Stomach (tissue), 19 donors: ENCODE results near the gene SMAGP. TPM values are rescaled to one million over a fixed set of nuclear protein-coding genes. Genes with fewer than 3 reads are reported as not detected.
"Not testable (repeated sequence)": the region's sequence is repeated elsewhere in the genome, so short reads cannot be mapped to it uniquely, and the experiment has no call there.

Source experiments
- DNase-seq, 2 donors: peaks; one replicate each; pipeline versions ENCODE4 v3.0.0 to v3.0.0-alpha.2; 2013 to 2019
- H3K27ac ChIP-seq, 5 donors: fragments of 200-600 bp in 4 of 5; sonication (generic) in 4 of 5; one replicate each; pipeline ENCODE4 v1.5.1; 2013 to 2019; ENCODE audit warnings: mild to moderate bottlenecking in 1 of 5, moderate library complexity in 1 of 5
- H3K27me3 ChIP-seq, 3 donors: fragments of 200-600 bp; sonication (generic); one replicate each; pipeline ENCODE4 v1.5.1; 2017 to 2019; ENCODE audit warnings: mixed run types in 1 of 3
- H3K36me3 ChIP-seq, 4 donors: fragments of 200-600 bp; sonication (generic); 1 replicate in 3 of 4; 2 replicates in 1 of 4; pipeline ENCODE4 v1.5.1; 2016 to 2019
- H3K4me1 ChIP-seq, 4 donors: fragments of 200-600 bp; sonication (generic); one replicate each; pipeline ENCODE4 v1.5.1; 2016 to 2019
- H3K4me3 ChIP-seq, 4 donors: fragments of 200-600 bp; sonication (generic) in 3 of 4; one replicate each; pipeline ENCODE4 v1.5.1; 2016 to 2019; ENCODE audit warnings: mild to moderate bottlenecking in 1 of 4
- H3K9me3 ChIP-seq, 4 donors: fragments of 200-600 bp; sonication (generic); one replicate each; pipeline ENCODE4 v1.5.1; 2016 to 2019
- CTCF ChIP-seq, 7 experiments: fragments of 450-650 bp in 4 of 7; fragments of 200-600 bp in 3 of 7; sonication (generic) in 3 of 7; IDR thresholded peaks; one replicate each; pipeline ENCODE4 v1.5.1; 2016 to 2019; ENCODE audit warnings: antibody characterized with exemption in 7 of 7, control low read depth in 2 of 7, mild to moderate bottlenecking in 1 of 7
- EP300 ChIP-seq: sonication (generic); formaldehyde crosslinking; IDR thresholded peaks from one replicate; pipeline ENCODE4 v1.6.1; 2017; ENCODE audit warnings: antibody characterized with exemption
- POLR2A ChIP-seq, 4 donors: fragments of 450-650 bp; IDR thresholded peaks; one replicate each; pipeline ENCODE4 v1.6.1; 2016; ENCODE audit warnings: antibody characterized with exemption in 4 of 4, control low read depth in 2 of 4, mild to moderate bottlenecking in 1 of 4, moderate library complexity in 1 of 4
- POLR2AphosphoS5 ChIP-seq, 3 donors: sonication (generic); formaldehyde crosslinking; IDR thresholded peaks; one replicate each; pipeline ENCODE4 v1.6.1; 2016; ENCODE audit warnings: antibody characterized with exemption in 3 of 3
- WGBS, 5 donors: extraction: QIAGEN DNeasy Blood & Tissue Kit in 3 of 5; methylation state at CpG; one replicate each; pipeline versions ENCODE4 v1.1.5 to v1.1.7; 2013 to 2018; 5-methylcytosine and 5-hydroxymethylcytosine counted together
- intact Hi-C: fragments of 100-400 bp; cut with DNase I; formaldehyde crosslinking; loops from one replicate; pipeline ENCODE4 v1.15.1; 2023; ENCODE audit warnings: low total_unique reads
- long read RNA-seq, 10 donors: transcript quantifications; one replicate each; lab custom pipeline, GENCODE V29; 2026
- polyA plus RNA-seq, 3 donors: library from polyadenylated mRNA; stranded (reverse); fragments of 200-250 nt; gene quantifications; one replicate each; pipeline ENCODE4 v1.2.3, GENCODE V29; 2013
- total RNA-seq, 5 donors: library from RNA; depleted of rRNA; stranded (reverse); fragments of >200 nt; gene quantifications; one replicate each; pipeline versions ENCODE4 v1.1.0 to v1.2.3, GENCODE V29; 2014 to 2016
- donor health status: healthy with polysubstance abuse.
- donor health status: Bipolar disorder and iron deficiency.
- donor health status: healthy.

SMAGP gene
- total RNA-seq (10 to 100 TPM in 4 of 5 donors, 1 to 10 TPM in 1; 2.3 to 74.9 (median 26.8) TPM), polyA plus RNA-seq (10 to 100 TPM; 22.7 to 30.3 (median 28.4) TPM)
- long read RNA-seq, donor 1, transcript SMAGP-203 (4 exons, 2,350 nt), result major isoform, 5 of 16 reads
- long read RNA-seq, donor 1, partial matches to known transcripts, result 0 of 16 reads
- long read RNA-seq, donor 1, other reads (novel, unspliced or antisense), result 6 of 16 reads
- long read RNA-seq, donor 2, transcript SMAGP-205 (3 exons, 1,518 nt), result major isoform, 7 of 15 reads
- long read RNA-seq, donor 2, transcript SMAGP-203 (4 exons, 2,350 nt), result minor isoform, 5 of 15 reads
- long read RNA-seq, donor 2, partial matches to known transcripts, result 0 of 15 reads
- long read RNA-seq, donor 2, other reads (novel, unspliced or antisense), result 0 of 15 reads
- long read RNA-seq, donor 3, transcript SMAGP-202 (4 exons, 1,062 nt), result minor isoform, 5 of 15 reads
- long read RNA-seq, donor 3, transcript SMAGP-205 (3 exons, 1,518 nt), result major isoform, 7 of 15 reads
- long read RNA-seq, donor 3, partial matches to known transcripts, result 0 of 15 reads
- long read RNA-seq, donor 3, other reads (novel, unspliced or antisense), result 0 of 15 reads
- long read RNA-seq, donor 4, partial matches to known transcripts, result 0 of 5 reads
- long read RNA-seq, donor 4, other reads (novel, unspliced or antisense), result 0 of 5 reads
- long read RNA-seq, donor 5, transcript SMAGP-203 (4 exons, 2,350 nt), result major isoform, 6 of 15 reads
- long read RNA-seq, donor 5, transcript SMAGP-205 (3 exons, 1,518 nt), result minor isoform, 5 of 15 reads
- long read RNA-seq, donor 5, partial matches to known transcripts, result 0 of 15 reads
- long read RNA-seq, donor 5, other reads (novel, unspliced or antisense), result 0 of 15 reads
- long read RNA-seq, donor 6, transcript SMAGP-202 (4 exons, 1,062 nt), result minor isoform, 8 of 37 reads
- long read RNA-seq, donor 6, transcript SMAGP-205 (3 exons, 1,518 nt), result major isoform, 11 of 37 reads
- long read RNA-seq, donor 6, transcript SMAGP-203 (4 exons, 2,350 nt), result minor isoform, 9 of 37 reads
- long read RNA-seq, donor 6, partial matches to known transcripts, result 0 of 37 reads
- long read RNA-seq, donor 6, other reads (novel, unspliced or antisense), result 7 of 37 reads
- long read RNA-seq, donor 7, transcript SMAGP-202 (4 exons, 1,062 nt), result minor isoform, 6 of 31 reads
- long read RNA-seq, donor 7, transcript SMAGP-205 (3 exons, 1,518 nt), result minor isoform, 8 of 31 reads
- long read RNA-seq, donor 7, transcript SMAGP-203 (4 exons, 2,350 nt), result major isoform, 14 of 31 reads
- long read RNA-seq, donor 7, partial matches to known transcripts, result 0 of 31 reads
- long read RNA-seq, donor 7, other reads (novel, unspliced or antisense), result 0 of 31 reads
- long read RNA-seq, donor 8, transcript SMAGP-203 (4 exons, 2,350 nt), result major isoform, 6 of 14 reads
- long read RNA-seq, donor 8, transcript SMAGP-205 (3 exons, 1,518 nt), result major isoform, 6 of 14 reads
- long read RNA-seq, donor 8, partial matches to known transcripts, result 0 of 14 reads
- long read RNA-seq, donor 8, other reads (novel, unspliced or antisense), result 0 of 14 reads
- long read RNA-seq, donor 9, transcript SMAGP-205 (3 exons, 1,518 nt), result major isoform, 5 of 10 reads
- long read RNA-seq, donor 9, partial matches to known transcripts, result 0 of 10 reads
- long read RNA-seq, donor 9, other reads (novel, unspliced or antisense), result 0 of 10 reads
- long read RNA-seq, donor 10, partial matches to known transcripts, result 0 of 9 reads
- long read RNA-seq, donor 10, other reads (novel, unspliced or antisense), result 0 of 9 reads

DNA sequence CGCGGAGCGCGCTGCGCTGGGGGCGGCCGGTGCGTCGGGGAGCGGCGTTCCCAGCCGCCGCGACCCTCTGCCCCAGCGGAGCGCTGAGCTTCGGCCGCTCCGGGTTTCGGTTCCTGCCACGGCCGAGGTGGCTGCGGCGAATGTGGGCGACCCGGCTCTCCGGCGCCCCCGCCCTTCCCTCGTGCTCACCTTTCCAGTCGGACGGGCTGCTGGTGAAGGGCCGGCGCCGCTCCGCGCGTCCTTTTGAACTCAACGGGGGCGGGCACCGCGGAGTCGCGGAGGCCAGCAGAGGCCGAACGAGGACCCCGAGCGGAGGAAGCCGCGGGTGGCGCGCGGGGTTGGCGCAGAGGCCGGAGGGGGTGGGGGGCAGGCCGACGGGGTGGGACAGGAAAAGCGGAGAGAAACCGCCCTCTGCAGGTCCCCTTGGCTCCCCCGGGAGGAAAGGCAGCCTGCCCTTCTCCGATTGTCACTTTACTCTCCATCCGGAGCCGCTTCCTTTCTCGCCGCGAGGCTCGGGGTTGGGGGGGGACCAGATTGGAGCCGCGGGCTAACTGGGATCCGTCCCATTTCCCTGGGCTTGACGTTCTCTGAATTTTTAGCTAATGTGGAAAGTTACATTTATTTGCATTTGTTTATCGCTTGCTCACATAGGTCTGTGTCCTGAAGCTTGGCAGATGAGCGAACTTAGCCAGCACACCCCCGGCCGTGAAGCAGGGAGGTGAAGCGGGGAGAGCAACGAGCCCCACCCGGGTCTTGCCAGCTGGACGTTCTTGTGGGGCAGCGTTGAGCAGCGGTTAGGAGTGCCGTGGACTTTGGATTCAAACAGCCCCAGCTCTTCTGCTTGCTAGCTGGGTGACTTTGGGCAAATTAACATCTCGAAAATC is at the start of gene SMAGP:
Gene SMAGP (minus strand): TSS at position 349 of the 884 bp plus-strand sequence. CDS start 1,137 bp downstream, outside the sequence.
- intact Hi-C loops, result no loop called here
- Histone ChIP-seq H3K4me3 (peak within 1 kb of the TSS; percentile 70 to 82 (median 78)), H3K36me3 (no peaks in the 10 kb centered on the region), H3K27me3 (peaks cover 0 to 5% (median 0%) of the 10 kb centered on the region in 3 donors), H3K27ac (peak within 1 kb of the TSS; percentile 87 to 94 (median 89)), H3K9me3 (no peaks in the 10 kb centered on the region), H3K4me1 (peaks cover 7 to 45% (median 21%) of the 10 kb centered on the region in 4 donors)
- TF ChIP-seq POLR2A (IDR thresholded peaks at IDR 0.05) (peak in 1 of 4 donors; percentile 10), EP300 (no peak), POLR2AphosphoS5 (IDR thresholded peaks at IDR 0.05) (peak in 2 of 3 donors; percentile 75 to 83)
- DNase-seq, result peak; percentile 88 to 93
- WGBS, 5 donors, result 0 to 1% (median 0%) methylated on average over 26 to 83 of the region's 83 CpGs

- 48 to 68% (median 55%) methylated on average over 3 of the region's 3 CpGs for WGBS, 5 donors
- peaks cover 0 to 38% (median 12%) of the 10 kb centered on the region in 4 donors for H3K4me1 ChIP-seq
- no peaks in the 10 kb centered on the region for H3K36me3 ChIP-seq
- peak overlapping the region in 3 of 5 donors; percentile 4 to 57 (median 33) for H3K27ac ChIP-seq
- H3K27me3 ChIP-seq, result no peaks in the 10 kb centered on the region
- peak in 1 of 2 donors; percentile 54 for DNase-seq
- H3K4me3 ChIP-seq, result no peak overlapping the region
- TF ChIP-seq EP300 (no peak), POLR2A (IDR thresholded peaks at IDR 0.05) (no peak)
- no peaks in the 10 kb centered on the region for H3K9me3 ChIP-seq
- intact Hi-C loops, result no loop called here
Observed at GRCh38 chr12:51318846-51319599, 48.8 kb upstream of the SMAGP start.

GRCh38 chr12:51318057-51318806 is 48.0 kb upstream of the SMAGP start:
- H3K27me3 ChIP-seq, DNase-seq, intact Hi-C loops, H3K4me3 ChIP-seq, H3K9me3 ChIP-seq, H3K36me3 ChIP-seq: not testable (repeated sequence)
- Histone ChIP-seq H3K27ac (peak overlapping the region in 2 of 5 donors; percentile 33 to 57), H3K4me1 (peaks cover 0 to 38% (median 14%) of the 10 kb centered on the region in 4 donors)
- WGBS, 5 donors, result 60 to 80% (median 75%) methylated on average over 3 to 8 of the region's 8 CpGs

GRCh38 chr12:51311389-51311788 is 41.2 kb upstream of the SMAGP start:
- Histone ChIP-seq H3K4me3 (no peak overlapping the region), H3K4me1 (peaks cover 0 to 17% (median 6%) of the 10 kb centered on the region in 4 donors), H3K9me3 (no peaks in the 10 kb centered on the region), H3K36me3 (no peaks in the 10 kb centered on the region), H3K27me3 (no peaks in the 10 kb centered on the region), H3K27ac (no peak overlapping the region)
- no peak for TF ChIP-seq EP300
- no peak for TF ChIP-seq CTCF (IDR thresholded peaks at IDR 0.05)
- no peak for TF ChIP-seq POLR2A (IDR thresholded peaks at IDR 0.05)
- no peak for TF ChIP-seq POLR2AphosphoS5 (IDR thresholded peaks at IDR 0.05)
- WGBS, 5 donors, result 86 to 100% (median 97%) methylated on average over 1 of the region's 1 CpG
- intact Hi-C loops, result no loop called here
- DNase-seq, result no peak
